ENCODE measurements around the gene FAM83E.
"Not testable (repeated sequence)": the region's sequence is repeated elsewhere in the genome, so short reads cannot be mapped to it uniquely, and the experiment has no call there.

Gene FAM83E

GRCh38 chr19:48635966-48636858 is 21.3 kb upstream of the FAM83E start:
- peaks cover 56% of the 10 kb centered on the region for H3K4me1 Mint-ChIP-seq
- peaks cover 18% of the 10 kb centered on the region for H3K36me3 Mint-ChIP-seq
- no peaks in the 10 kb centered on the region for H3K9me3 Mint-ChIP-seq
- peak overlapping the region; percentile 88 for H3K4me3 Mint-ChIP-seq
- H3K27me3 Mint-ChIP-seq: peaks cover 11% of the 10 kb centered on the region
- peak overlapping the region; percentile 96 for H3K27ac Mint-ChIP-seq
- peak; percentile 64 for DNase-seq
- CTCF ChIA-PET: no interaction called here

- Mint-ChIP-seq H3K36me3 (peaks cover 18% of the 10 kb centered on the region), H3K27me3 (peaks cover 11% of the 10 kb centered on the region), H3K4me1 (peaks cover 64% of the 10 kb centered on the region), H3K27ac (peak overlapping the region; percentile 96), H3K9me3 (no peaks in the 10 kb centered on the region), H3K4me3 (peak overlapping the region; percentile 88)
- CTCF ChIA-PET: no interaction called here
- DNase-seq: peak; percentile 82
Measured at GRCh38 chr19:48635263-48635965, 20.5 kb upstream of the FAM83E start.

- H3K4me3 Mint-ChIP-seq: peak overlapping the region; percentile 77
- peaks cover 26% of the 10 kb centered on the region for H3K36me3 Mint-ChIP-seq
- CTCF ChIA-PET: interaction anchor here (0.9 to 1.3 kb wide), 4 partner anchors 10 to 50 kb away, joined by 3 to 4 read pairs (median 4); partner anchors contain the start of genes CA11, RPL18 and SPHK2
- peaks cover 6% of the 10 kb centered on the region for H3K27me3 Mint-ChIP-seq
- peaks cover 65% of the 10 kb centered on the region for H3K4me1 Mint-ChIP-seq
- H3K9me3 Mint-ChIP-seq: no peaks in the 10 kb centered on the region
- peak; percentile 95 for DNase-seq
- peak overlapping the region; percentile 91 for H3K27ac Mint-ChIP-seq
Measured at GRCh38 chr19:48634424-48635262, 19.8 kb upstream of the FAM83E start.

- no peak for DNase-seq
- Mint-ChIP-seq H3K36me3 (peaks cover 27% of the 10 kb centered on the region), H3K9me3 (no peaks in the 10 kb centered on the region), H3K4me1 (peaks cover 62% of the 10 kb centered on the region), H3K27me3 (peaks cover under 1% of the 10 kb centered on the region), H3K4me3 (peak overlapping the region; percentile 77), H3K27ac (peak overlapping the region; percentile 91)
- CTCF ChIA-PET: interaction anchor here (0.9 to 1.3 kb wide), 4 partner anchors 11 to 49 kb away, joined by 3 to 4 read pairs (median 4); partner anchors contain the start of genes CA11, RPL18 and SPHK2
Measured at GRCh38 chr19:48634036-48634342, 19.1 kb upstream of the FAM83E start.

GRCh38 chr19:48633148-48634035 is 18.5 kb upstream of the FAM83E start:
- Mint-ChIP-seq H3K4me1 (peaks cover 56% of the 10 kb centered on the region), H3K9me3 (no peaks in the 10 kb centered on the region), H3K27ac (peak overlapping the region; percentile 91), H3K4me3 (peak overlapping the region; percentile 77), H3K27me3 (no peaks in the 10 kb centered on the region), H3K36me3 (peaks cover 30% of the 10 kb centered on the region)
- CTCF ChIA-PET: interaction anchor here (0.9 to 1.3 kb wide), 3 partner anchors 12 to 49 kb away, joined by 3 to 4 read pairs (median 3); partner anchors contain the start of genes RPL18 and SPHK2
- no peak for DNase-seq

GRCh38 chr19:48632692-48633147 is 17.8 kb upstream of the FAM83E start:
- Mint-ChIP-seq H3K4me1 (peaks cover 50% of the 10 kb centered on the region), H3K36me3 (peaks cover 29% of the 10 kb centered on the region), H3K27ac (peak overlapping the region; percentile 74), H3K9me3 (no peaks in the 10 kb centered on the region), H3K4me3 (no peak overlapping the region), H3K27me3 (no peaks in the 10 kb centered on the region)
- CTCF ChIA-PET: no interaction called here
- no peak for DNase-seq

GRCh38 chr19:48632286-48632685 is 17.4 kb upstream of the FAM83E start:
- CTCF ChIA-PET, H3K4me3 Mint-ChIP-seq, DNase-seq, H3K9me3 Mint-ChIP-seq, H3K27me3 Mint-ChIP-seq: not testable (repeated sequence)
- H3K36me3 Mint-ChIP-seq: peaks cover 29% of the 10 kb centered on the region
- peaks cover 50% of the 10 kb centered on the region for H3K4me1 Mint-ChIP-seq
- H3K27ac Mint-ChIP-seq: peak overlapping the region; percentile 74

GRCh38 chr19:48631225-48631624 is 16.3 kb upstream of the FAM83E start:
- no peak overlapping the region for H3K4me3 Mint-ChIP-seq
- H3K27me3 Mint-ChIP-seq: no peaks in the 10 kb centered on the region
- H3K36me3 Mint-ChIP-seq: peaks cover 29% of the 10 kb centered on the region
- no peak for DNase-seq
- H3K4me1 Mint-ChIP-seq: peaks cover 56% of the 10 kb centered on the region
- no peaks in the 10 kb centered on the region for H3K9me3 Mint-ChIP-seq
- CTCF ChIA-PET: interaction anchor here (1.0 to 1.2 kb wide), 2 partner anchors 46 to 125 kb away, joined by 3 to 4 read pairs; no protein-coding TSS in a partner anchor
- no peak overlapping the region for H3K27ac Mint-ChIP-seq

GRCh38 chr19:48630296-48631063 is 15.6 kb upstream of the FAM83E start:
- Mint-ChIP-seq H3K4me3 (no peak overlapping the region), H3K4me1 (peaks cover 57% of the 10 kb centered on the region), H3K27ac (no peak overlapping the region), H3K27me3 (no peaks in the 10 kb centered on the region), H3K36me3 (peaks cover 25% of the 10 kb centered on the region), H3K9me3 (no peaks in the 10 kb centered on the region)
- CTCF ChIA-PET: interaction anchor here (1.0 to 1.2 kb wide), 2 partner anchors 45 to 124 kb away, joined by 3 to 4 read pairs; no protein-coding TSS in a partner anchor
- no peak for DNase-seq

GRCh38 chr19:48629599-48630295 is 14.9 kb upstream of the FAM83E start:
- peaks cover 25% of the 10 kb centered on the region for H3K36me3 Mint-ChIP-seq
- CTCF ChIA-PET: interaction anchor here (0.9 kb wide), 1 partner anchor 16 kb away, joined by 3 read pairs; the partner anchor contains the start of gene CA11
- H3K4me3 Mint-ChIP-seq: no peak overlapping the region

GRCh38 chr19:48629297-48629598 is 14.4 kb upstream of the FAM83E start:
- no peaks in the 10 kb centered on the region for H3K9me3 Mint-ChIP-seq
- peaks cover 25% of the 10 kb centered on the region for H3K36me3 Mint-ChIP-seq
- CTCF ChIA-PET: interaction anchor here (0.9 kb wide), 1 partner anchor 16 kb away, joined by 3 read pairs; the partner anchor contains the start of gene CA11
- DNase-seq: no peak
- peaks cover 58% of the 10 kb centered on the region for H3K4me1 Mint-ChIP-seq
- H3K4me3 Mint-ChIP-seq: no peak overlapping the region
- no peaks in the 10 kb centered on the region for H3K27me3 Mint-ChIP-seq
- H3K27ac Mint-ChIP-seq: no peak overlapping the region

More at GRCh38 chr19:48629599-48630295, 14.9 kb upstream of the FAM83E start:
- Mint-ChIP-seq H3K4me1 (peaks cover 59% of the 10 kb centered on the region), H3K27me3 (no peaks in the 10 kb centered on the region), H3K9me3 (no peaks in the 10 kb centered on the region), H3K27ac (no peak overlapping the region)
- DNase-seq: no peak
